HG02981 (cell line): ENCODE measurements around the gene C1QC.

Experiments
- ATAC-seq: cut with Tn5 transposase; IDR thresholded peaks from one replicate; pipeline ENCODE4 v1.9.1; 2021; ENCODE audit warnings: mild to moderate bottlenecking, moderate library complexity; ENCODE audit not compliant: unreplicated experiment

C1QC gene

DNA sequence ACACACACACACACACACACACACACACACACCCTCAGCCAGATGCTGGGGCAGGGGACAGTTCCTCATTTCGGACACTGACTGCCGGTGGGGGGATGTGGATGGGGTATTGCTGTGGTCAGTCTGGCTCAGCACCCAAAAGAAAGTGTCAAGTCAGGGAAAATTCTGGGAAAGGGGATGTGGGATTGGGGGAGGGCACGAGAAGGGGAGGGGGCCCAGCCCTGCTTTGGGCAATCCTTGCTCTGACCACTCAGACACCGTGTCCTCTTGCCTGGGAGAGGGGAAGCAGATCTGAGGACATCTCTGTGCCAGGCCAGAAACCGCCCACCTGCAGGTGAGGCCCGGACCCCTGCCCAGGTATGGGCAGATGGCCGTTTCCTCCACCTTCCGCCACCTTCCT, at the start of gene C1QC:
Gene C1QC (plus strand): TSS at position 253 of the 400 bp plus-strand sequence. CDS start 391 bp downstream, outside the sequence.
- no peak for ATAC-seq

DNA sequence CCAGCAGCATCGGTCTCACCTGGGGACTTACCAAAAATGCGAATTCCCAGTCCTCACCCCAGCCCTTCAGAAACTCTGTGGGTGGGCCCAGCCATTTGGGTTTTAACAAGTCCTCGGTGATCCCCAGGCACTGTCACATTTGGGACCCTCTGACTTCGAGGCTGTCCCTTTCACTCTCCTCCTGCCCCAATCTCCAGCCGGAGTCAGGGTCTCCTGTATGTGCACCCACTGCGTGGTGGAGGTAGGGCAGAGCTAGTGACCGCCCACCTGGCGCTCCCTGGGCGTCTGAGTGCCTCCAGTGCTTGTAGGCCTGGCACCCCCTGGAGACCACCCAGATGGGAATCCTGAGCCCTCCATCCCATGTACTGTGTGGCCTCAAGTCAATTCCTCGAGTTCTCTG, 49.0 kb upstream of the C1QC start:
- ATAC-seq, result no peak

DNA sequence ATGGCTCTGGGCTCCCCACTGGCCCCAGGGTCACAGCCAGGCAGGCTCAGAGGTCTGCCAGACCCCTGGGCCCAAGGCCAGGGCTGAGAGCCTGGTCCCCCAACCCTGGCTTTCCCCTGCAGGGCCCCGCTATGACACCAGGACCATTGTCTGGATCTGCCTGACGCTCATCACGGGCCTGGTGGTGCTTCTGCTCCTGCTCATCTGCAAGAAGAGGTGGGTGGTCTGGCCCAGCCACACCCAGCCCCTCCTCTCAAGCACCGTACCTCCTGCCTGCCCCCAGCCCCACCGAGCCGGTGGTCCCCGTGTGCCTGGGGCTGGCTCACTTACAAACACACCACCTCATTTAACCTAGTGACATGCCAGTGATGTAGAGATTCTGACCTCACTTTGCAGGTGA, 48.3 kb upstream of the C1QC start:
- ATAC-seq, result no peak

DNA sequence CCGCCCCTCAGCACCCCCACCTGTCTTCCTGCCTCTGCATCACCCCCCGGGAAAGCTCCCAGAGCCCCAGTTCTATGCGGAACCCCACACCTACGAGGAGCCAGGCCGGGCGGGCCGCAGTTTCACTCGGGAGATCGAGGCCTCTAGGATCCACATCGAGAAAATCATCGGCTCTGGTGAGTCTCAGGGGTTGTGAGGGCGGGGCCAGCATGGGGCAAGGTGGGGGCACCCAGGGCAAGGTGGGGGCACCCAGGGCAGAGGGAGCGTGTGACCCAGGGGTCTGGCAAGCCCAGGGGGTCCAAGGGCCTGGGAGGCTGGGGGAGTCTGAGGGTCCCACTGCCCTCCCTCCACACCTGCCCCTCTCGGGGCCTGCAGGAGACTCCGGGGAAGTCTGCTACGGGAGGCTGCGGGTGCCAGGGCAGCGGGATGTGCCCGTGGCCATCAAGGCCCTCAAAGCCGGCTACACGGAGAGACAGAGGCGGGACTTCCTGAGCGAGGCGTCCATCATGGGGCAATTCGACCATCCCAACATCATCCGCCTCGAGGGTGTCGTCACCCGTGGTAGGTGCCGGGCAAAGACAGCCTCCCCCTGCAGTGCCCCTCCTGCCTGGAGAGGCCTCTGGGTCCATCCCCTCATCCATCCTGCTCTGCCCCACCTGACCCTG, 46.0 kb upstream of the C1QC start:
- ATAC-seq, result no peak

DNA sequence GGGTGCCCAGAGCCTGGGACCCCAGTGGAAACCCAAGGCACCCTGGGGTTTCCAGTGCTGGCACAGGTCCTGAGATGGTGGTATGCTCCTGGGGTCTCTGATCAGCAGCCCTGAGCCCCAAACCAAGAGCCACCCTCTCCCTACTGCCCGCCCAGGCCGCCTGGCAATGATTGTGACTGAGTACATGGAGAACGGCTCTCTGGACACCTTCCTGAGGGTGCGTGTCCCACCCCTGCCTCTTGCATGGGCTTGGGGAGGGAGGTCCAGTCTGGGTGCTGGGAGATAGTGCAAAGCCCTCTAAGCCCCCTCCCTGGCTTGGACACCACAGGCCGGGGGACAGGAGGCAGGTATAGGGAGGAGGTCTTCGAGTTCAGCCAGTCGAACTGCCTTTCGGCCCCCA, 45.4 kb upstream of the C1QC start:
- no peak for ATAC-seq

- no peak for ATAC-seq
These were observed 44.7 kb upstream of the C1QC start for GRCh38 chr1:22598736-22599135.

GRCh38 chr1:22600071-22600816, 43.2 kb upstream of the C1QC start:
- no peak for ATAC-seq

- no peak for ATAC-seq
These were observed 42.4 kb upstream of the C1QC start for GRCh38 chr1:22600817-22601605.

DNA sequence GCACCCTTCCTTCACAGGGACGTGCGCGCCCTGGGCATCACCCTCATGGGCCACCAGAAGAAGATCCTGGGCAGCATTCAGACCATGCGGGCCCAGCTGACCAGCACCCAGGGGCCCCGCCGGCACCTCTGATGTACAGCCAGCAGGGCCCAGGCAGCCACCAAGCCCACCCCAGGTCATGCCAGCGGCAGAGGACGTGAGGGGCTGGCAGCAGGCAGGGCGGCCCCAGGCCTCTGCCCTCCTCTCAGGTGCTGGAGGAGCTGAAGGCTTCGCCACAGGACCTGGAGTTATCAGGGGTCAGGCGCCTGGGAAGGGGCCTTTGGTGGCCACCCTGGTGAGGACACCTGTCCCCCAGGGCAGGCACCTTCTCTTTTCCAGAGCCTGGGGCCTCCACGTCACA, 41.8 kb upstream of the C1QC start:
- ATAC-seq, result no peak

DNA sequence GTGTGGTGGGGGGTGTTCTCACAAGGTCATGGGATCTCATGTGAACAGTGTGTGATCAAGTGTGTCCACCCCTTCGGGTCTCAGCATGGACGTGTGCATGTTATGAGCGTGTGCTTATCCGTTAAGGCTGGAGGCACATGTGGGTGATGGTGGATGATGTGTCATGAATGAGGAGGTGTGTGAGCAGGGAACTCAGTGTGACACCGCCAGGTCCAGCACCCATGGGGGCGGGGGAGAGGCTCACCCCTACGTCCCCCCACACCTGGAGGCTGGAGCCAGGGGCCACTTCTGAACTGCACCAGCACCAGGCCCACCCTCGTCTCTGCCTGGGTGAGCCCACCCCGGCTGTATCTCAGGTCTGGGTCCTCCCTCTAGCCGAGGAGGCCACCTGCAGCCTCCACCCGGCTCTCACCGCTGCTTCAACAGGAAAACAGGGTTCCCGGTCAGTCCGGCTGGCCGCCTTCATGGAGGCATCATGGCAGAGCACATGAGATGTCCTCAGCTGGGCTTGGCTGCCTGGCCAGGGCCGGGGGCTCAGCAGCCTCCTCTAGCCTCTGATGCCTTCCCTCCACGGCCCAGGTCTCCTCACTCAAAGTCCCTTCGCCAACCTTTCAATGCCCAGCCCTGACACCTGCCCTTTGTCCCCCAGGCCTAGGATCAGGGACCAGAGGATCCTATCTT, 41.2 kb upstream of the C1QC start:
- no peak for ATAC-seq

- no peak for ATAC-seq
These were observed 37.3 kb upstream of the C1QC start for GRCh38 chr1:22606161-22606560.

DNA sequence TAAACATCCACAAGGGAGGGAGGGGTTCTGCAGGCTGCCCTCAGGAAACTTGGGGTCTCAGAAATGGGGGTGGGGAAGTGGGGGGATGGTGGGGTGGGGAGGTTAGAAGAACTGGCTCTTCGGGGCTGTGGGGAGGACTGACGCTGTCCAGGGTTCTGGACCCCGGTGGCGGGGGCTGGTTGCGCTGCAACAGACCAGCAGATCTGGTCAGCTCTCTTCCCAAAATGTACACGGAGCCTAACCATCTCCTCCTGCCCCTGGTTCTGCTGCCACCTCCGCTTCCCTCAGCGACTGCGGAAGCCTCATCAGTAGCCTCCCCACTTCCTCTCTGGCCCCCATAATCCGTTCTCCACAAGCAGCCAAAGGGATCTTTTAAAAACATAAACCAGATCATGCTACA, 36.3 kb upstream of the C1QC start:
- ATAC-seq, result no peak

GRCh38 chr1:22608361-22608760, 35.1 kb upstream of the C1QC start:
- no peak for ATAC-seq

DNA sequence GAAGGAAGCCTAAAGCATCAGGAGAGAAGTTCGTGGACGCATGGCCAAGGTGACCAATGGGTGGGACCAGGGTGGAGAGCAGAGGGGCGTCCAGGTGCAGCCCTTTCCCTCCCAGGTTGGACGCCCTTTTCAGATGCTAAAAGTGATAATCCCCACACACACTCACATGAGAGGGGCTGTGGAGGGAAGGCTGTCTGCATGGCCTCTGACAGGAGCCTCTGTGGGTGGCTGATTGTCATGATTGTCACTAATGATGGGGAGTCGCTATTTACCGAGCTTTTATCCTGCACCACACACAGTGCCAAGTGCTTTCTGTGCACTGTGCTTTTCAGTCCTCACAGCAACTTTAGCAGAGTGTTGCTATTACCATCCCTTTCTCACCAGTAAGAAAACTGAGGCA, 34.1 kb upstream of the C1QC start:
- no peak for ATAC-seq

DNA sequence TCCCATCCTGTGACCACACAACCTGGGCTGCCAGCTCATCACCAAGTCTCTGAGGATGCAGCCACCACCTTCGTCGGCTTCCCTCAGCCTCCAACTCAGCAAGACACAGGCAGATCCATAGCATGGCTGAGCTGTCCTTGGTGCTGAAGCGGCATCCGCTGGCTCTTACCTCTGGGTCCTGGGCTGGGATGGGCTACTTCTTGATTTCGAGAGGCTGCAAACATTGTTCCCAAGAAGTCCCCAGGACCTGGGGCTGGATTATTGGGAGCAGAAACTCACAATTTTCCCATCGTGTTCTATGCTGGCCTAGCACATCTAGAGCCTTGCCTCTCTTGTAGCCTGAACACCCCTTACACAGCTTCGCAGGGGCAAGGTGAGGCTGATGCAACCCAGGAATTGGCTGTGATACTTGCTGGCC, 31.9 kb upstream of the C1QC start:
- ATAC-seq, result no peak

- ATAC-seq, result no peak
These were observed 30.5 kb upstream of the C1QC start for GRCh38 chr1:22612671-22613571.

- no peak for ATAC-seq
These were observed 29.9 kb upstream of the C1QC start for GRCh38 chr1:22613572-22613918.

DNA sequence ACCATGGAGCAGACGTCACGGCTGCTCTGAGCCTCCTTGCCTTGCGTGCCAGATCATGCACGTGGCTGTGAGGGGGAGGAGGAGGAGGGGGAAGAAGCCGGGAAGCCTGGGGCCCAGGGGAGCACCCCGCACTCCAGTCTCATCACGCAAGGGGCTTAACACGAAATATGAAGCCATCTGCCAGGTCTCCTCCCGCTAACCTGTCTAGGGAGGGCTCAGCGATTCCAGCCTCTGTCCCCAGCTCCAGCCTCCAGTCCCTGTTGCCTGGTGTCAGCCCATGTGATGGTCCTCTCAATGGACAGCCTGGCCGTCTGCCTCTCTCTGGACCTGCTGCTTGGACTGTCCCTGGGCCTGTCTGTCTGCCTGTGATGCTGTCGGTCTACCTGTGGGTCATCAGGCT, 29.5 kb upstream of the C1QC start:
- no peak for ATAC-seq

- no peak for ATAC-seq
These were observed 27.5 kb upstream of the C1QC start for GRCh38 chr1:22615886-22616285.

DNA sequence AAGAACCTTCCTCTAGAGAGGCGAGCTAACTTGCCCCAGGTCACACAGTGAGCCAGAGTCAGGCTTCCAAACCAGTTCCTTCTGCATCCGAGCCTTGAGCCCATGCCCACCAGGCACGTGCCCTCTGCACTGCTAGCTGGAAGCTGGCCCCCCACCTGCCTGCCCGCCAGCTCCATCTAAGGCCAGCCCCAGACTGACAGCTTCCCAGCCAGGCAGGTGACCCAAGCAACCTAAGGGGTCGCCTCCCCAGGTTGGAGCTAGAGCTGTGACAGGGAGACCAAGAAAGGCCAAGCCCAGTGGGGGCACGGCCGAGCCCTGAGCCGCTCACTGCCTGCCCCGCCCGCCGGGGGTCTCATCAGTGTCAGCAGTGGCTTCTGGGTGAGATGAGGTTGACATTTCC, 26.9 kb upstream of the C1QC start:
- no peak for ATAC-seq
